CD4-positive, alpha-beta T cell (primary cell): ENCODE results near the gene DPPA5. TPM values are rescaled to one million over a fixed set of nuclear protein-coding genes. Genes with fewer than 3 reads are reported as not detected.

Experiments used
- ATAC-seq: fragments of 200-7000 bp; cut with Tn5 transposase; one replicate; pipeline ENCODE4 v1.10.0; 2022; ENCODE audit warnings: mild to moderate bottlenecking; ENCODE audit not compliant: poor library complexity
- CTCF ChIA-PET: fragments of 350-600 bp; sonication (Branson Sonifier 250); formaldehyde crosslinking; loops from one replicate; lab custom pipeline; 2021; ENCODE audit warnings: antibody characterized with exemption, inconsistent platforms; lab: Charles Lee
- POLR2A ChIA-PET: fragments of 350-600 bp; sonication (Branson Sonifier 250); formaldehyde crosslinking; loops from one replicate; lab custom pipeline; 2021; ENCODE audit warnings: antibody characterized with exemption, inconsistent platforms; lab: Charles Lee
- DNase-seq, 14 experiments: peaks; one replicate each; pipeline ENCODE4 v3.0.0-alpha.2; 2013 to 2020; ENCODE audit warnings: mixed read lengths in 2 of 14
- H3K27ac ChIP-seq, 2 donors: one replicate each; pipeline versions ENCODE4 v1.5.1 to v1.7.0; 2013; ENCODE audit warnings: low read length in 2 of 2, low read depth in 1 of 2, mild to moderate bottlenecking in 1 of 2
- H3K27me3 ChIP-seq, 2 experiments: 1 replicate in 1 of 2; 2 replicates in 1 of 2; pipeline versions ENCODE4 v1.6.1 to v1.7.0; 2013; ENCODE audit warnings: low read length in 2 of 2, control low read depth in 1 of 2, mild to moderate bottlenecking in 1 of 2, moderate library complexity in 1 of 2; ENCODE audit not compliant: insufficient read depth in 2 of 2, control insufficient read depth in 1 of 2
- H3K36me3 ChIP-seq: one replicate; pipeline ENCODE4 v1.6.1; 2013; ENCODE audit warnings: low read length, control low read depth; ENCODE audit not compliant: insufficient read depth
- H3K4me1 ChIP-seq: one replicate; pipeline ENCODE4 v1.6.1; 2013; ENCODE audit warnings: low read length, control low read depth; ENCODE audit not compliant: insufficient read depth
- H3K4me3 ChIP-seq: one replicate; pipeline ENCODE4 v1.5.1; 2013; ENCODE audit warnings: mild to moderate bottlenecking, low read length, moderate library complexity
- H3K9me3 ChIP-seq, 2 experiments: 1 replicate in 1 of 2; 2 replicates in 1 of 2; pipeline versions ENCODE4 v1.6.1 to v1.7.0; 2013; ENCODE audit warnings: low read length in 2 of 2, mild to moderate bottlenecking in 2 of 2, control low read depth in 1 of 2, moderate library complexity in 1 of 2; ENCODE audit not compliant: control insufficient read depth in 1 of 2, insufficient read depth in 1 of 2
- H3K27ac Mint-ChIP-seq: one replicate; pipeline ENCODE4 v1.8.0; 2020; ENCODE audit warnings: mixed read lengths
- H3K27me3 Mint-ChIP-seq: one replicate; pipeline ENCODE4 v1.8.0; 2021; ENCODE audit warnings: mixed read lengths
- H3K36me3 Mint-ChIP-seq: one replicate; pipeline ENCODE4 v1.8.0; 2021; ENCODE audit warnings: low read depth, mixed read lengths
- H3K4me1 Mint-ChIP-seq: one replicate; pipeline ENCODE4 v1.8.0; 2021; ENCODE audit warnings: low read depth, mixed read lengths
- H3K4me3 Mint-ChIP-seq: one replicate; pipeline ENCODE4 v1.8.0; 2020; ENCODE audit warnings: mild to moderate bottlenecking, mixed read lengths
- H3K9me3 Mint-ChIP-seq: one replicate; pipeline ENCODE4 v1.8.0; 2020; ENCODE audit warnings: mixed read lengths
- CTCF ChIP-seq: fragments of 200-600 bp; IDR thresholded peaks from one replicate; pipeline ENCODE4 v1.8.0; 2022; ENCODE audit warnings: antibody characterized with exemption, mild to moderate bottlenecking
- intact Hi-C, 2 experiments: fragments of 100-400 bp; cut with DNase I in 1 of 2; cut with micrococcal nuclease in 1 of 2; formaldehyde crosslinking; loops; one replicate each; pipeline versions ENCODE4 v1.15.1 to v1.9.0; 2023 to 2025; cut with DNase I, micrococcal nuclease
- total RNA-seq, 174 experiments: library from RNA in 2 of 174; stranded (reverse) in 2 of 174; gene quantifications; one replicate each; pipeline ENCODE4 v1.2.3 and lab custom pipeline; 2021 to 2026

Gene DPPA5
- total RNA-seq, 2 experiments from 2014 or later: not detected

GRCh38 chr6:73328790-73329189 is 25.3 kb downstream of the DPPA5 start:
- Mint-ChIP-seq H3K9me3 (no peaks in the 10 kb centered on the region), H3K4me3 (no peak overlapping the region), H3K27ac (no peak overlapping the region), H3K36me3 (no peaks in the 10 kb centered on the region), H3K27me3 (peaks cover 33% of the 10 kb centered on the region), H3K4me1 (no peaks in the 10 kb centered on the region)
- no peaks in the 10 kb centered on the region for H3K4me1 ChIP-seq
- no peak for DNase-seq
- ChIA-PET POLR2A (no interaction called here), CTCF (interaction anchor here (0.8 to 2.9 kb wide), 3 partner anchors 43 to 917 kb away, joined by 3 to 8 read pairs (median 4); no protein-coding TSS in a partner anchor)
- ATAC-seq: no peak
- H3K4me3 ChIP-seq: no peak overlapping the region
- intact Hi-C loops: loop anchor here (5.0 to 10.0 kb wide), 5 partner anchors 41 to 1944 kb away; no protein-coding TSS in a partner anchor
- no peak for TF ChIP-seq CTCF
- no peak overlapping the region for H3K27ac ChIP-seq
- no peaks in the 10 kb centered on the region for H3K27me3 ChIP-seq
- H3K36me3 ChIP-seq: no peaks in the 10 kb centered on the region
- no peaks in the 10 kb centered on the region for H3K9me3 ChIP-seq

GRCh38 chr6:73325656-73326055 is 28.4 kb downstream of the DPPA5 start:
- H3K27ac ChIP-seq: no peak overlapping the region
- no peak for TF ChIP-seq CTCF
- no peaks in the 10 kb centered on the region for H3K36me3 ChIP-seq
- no peak overlapping the region for H3K4me3 ChIP-seq
- DNase-seq (no peak), ATAC-seq (no peak)
- Mint-ChIP-seq H3K4me1 (no peaks in the 10 kb centered on the region), H3K36me3 (no peaks in the 10 kb centered on the region), H3K9me3 (no peaks in the 10 kb centered on the region), H3K27ac (no peak overlapping the region), H3K4me3 (no peak overlapping the region), H3K27me3 (peaks cover 25% of the 10 kb centered on the region)
- POLR2A ChIA-PET: no interaction called here
- no peaks in the 10 kb centered on the region for H3K27me3 ChIP-seq
- CTCF ChIA-PET: interaction anchor here (0.6 to 1.5 kb wide), 3 partner anchors 159 to 914 kb away, joined by 3 to 5 read pairs (median 3); no protein-coding TSS in a partner anchor
- intact Hi-C loops: loop anchor here (1.0 to 10.0 kb wide), 8 partner anchors 38 to 1941 kb away; no protein-coding TSS in a partner anchor
- no peaks in the 10 kb centered on the region for H3K4me1 ChIP-seq
- H3K9me3 ChIP-seq: no peaks in the 10 kb centered on the region

- no peaks in the 10 kb centered on the region for H3K4me1 ChIP-seq
- ATAC-seq (no peak), DNase-seq (no peak)
- POLR2A ChIA-PET: no interaction called here
- Mint-ChIP-seq H3K4me1 (no peaks in the 10 kb centered on the region), H3K9me3 (peaks cover 1% of the 10 kb centered on the region), H3K27ac (no peak overlapping the region), H3K27me3 (peaks cover 15% of the 10 kb centered on the region), H3K36me3 (peaks cover under 1% of the 10 kb centered on the region), H3K4me3 (no peak overlapping the region)
- TF ChIP-seq CTCF: no peak
- H3K36me3 ChIP-seq: no peaks in the 10 kb centered on the region
- H3K27ac ChIP-seq: no peak overlapping the region
- CTCF ChIA-PET: no interaction called here
- no peaks in the 10 kb centered on the region for H3K9me3 ChIP-seq
- intact Hi-C loops: loop anchor here in 1 of 2 experiments (10.0 kb wide), 2 partner anchors 139 to 1939 kb away; no protein-coding TSS in a partner anchor
- H3K27me3 ChIP-seq: no peaks in the 10 kb centered on the region
- no peak overlapping the region for H3K4me3 ChIP-seq
These were observed 30.8 kb downstream of the DPPA5 start for GRCh38 chr6:73323323-73323722.
